Neural progenitor cell (in vitro differentiated cells): ENCODE results near the gene NNMT. TPM values are rescaled to one million over a fixed set of nuclear protein-coding genes. Genes with fewer than 3 reads are reported as not detected.

Experiments used
- DNase-seq: peaks from one replicate; pipeline ENCODE4 v3.0.0-alpha.2; 2016; ENCODE audit warnings: low spot score
- H2AFZ ChIP-seq: fragments of 200-600 bp; sonication (generic); replicated peaks from 2 replicates; pipeline ENCODE4 v1.6.1; 2016; ENCODE audit warnings: antibody characterized with exemption
- H3F3A ChIP-seq: fragments of 200-600 bp; sonication (generic); 2 replicates; pipeline ENCODE4 v1.6.1; 2016; ENCODE audit warnings: antibody characterized with exemption, low read depth
- H3K27ac ChIP-seq: fragments of 200-600 bp; sonication (generic); 2 replicates; pipeline ENCODE4 v1.5.1; 2016; ENCODE audit warnings: mild to moderate bottlenecking
- H3K27me3 ChIP-seq: fragments of 200-600 bp; sonication (generic); 2 replicates; pipeline ENCODE4 v1.6.1; 2016; ENCODE audit warnings: mild to moderate bottlenecking, moderate library complexity
- H3K36me3 ChIP-seq: fragments of 200-600 bp; sonication (generic); 2 replicates; pipeline ENCODE4 v1.5.1; 2016
- H3K4me1 ChIP-seq: fragments of 200-600 bp; sonication (generic); 2 replicates; pipeline ENCODE4 v1.6.1; 2016; ENCODE audit warnings: mixed run types
- H3K4me2 ChIP-seq: fragments of 200-600 bp; sonication (generic); 2 replicates; pipeline ENCODE4 v1.6.1; 2016
- H3K4me3 ChIP-seq: fragments of 200-600 bp; sonication (generic); 2 replicates; pipeline ENCODE4 v1.5.1; 2016
- H3K79me2 ChIP-seq: fragments of 200-600 bp; sonication (generic); 2 replicates; pipeline ENCODE4 v1.6.1; 2016; ENCODE audit warnings: low read depth
- H3K9ac ChIP-seq: fragments of 200-600 bp; sonication (generic); 2 replicates; pipeline ENCODE4 v1.6.1; 2016
- H3K9me3 ChIP-seq: fragments of 200-600 bp; sonication (generic); 2 replicates; pipeline ENCODE4 v1.5.1; 2016; ENCODE audit warnings: low read depth
- H4K20me1 ChIP-seq: fragments of 200-600 bp; sonication (generic); 2 replicates; pipeline ENCODE4 v1.6.1; 2016; ENCODE audit warnings: low read depth
- H3K27ac Mint-ChIP-seq: 3 replicates; pipeline ENCODE4 v1.8.0; 2021; ENCODE audit warnings: mixed read lengths
- H3K27me3 Mint-ChIP-seq: 2 replicates; pipeline ENCODE4 v1.8.0; 2022; ENCODE audit warnings: low read depth, mild to moderate bottlenecking, inconsistent platforms, moderate library complexity, mixed read lengths; ENCODE audit not compliant: insufficient read depth
- H3K36me3 Mint-ChIP-seq: 3 replicates; pipeline ENCODE4 v1.8.0; 2021; ENCODE audit warnings: mixed read lengths
- H3K4me1 Mint-ChIP-seq: 3 replicates; pipeline ENCODE4 v1.8.0; 2021; ENCODE audit warnings: mixed read lengths
- H3K4me3 Mint-ChIP-seq: 3 replicates; pipeline ENCODE4 v1.8.0; 2021; ENCODE audit warnings: mild to moderate bottlenecking, moderate library complexity, mixed read lengths
- H3K9me3 Mint-ChIP-seq: 3 replicates; pipeline ENCODE4 v1.8.0; 2020; ENCODE audit warnings: mixed read lengths
- CTCF ChIP-seq: fragments of 200-600 bp; sonication (generic); IDR thresholded peaks from 2 replicates; pipeline ENCODE4 v1.5.1; 2017; ENCODE audit warnings: antibody characterized with exemption, mild to moderate bottlenecking
- EZH2 ChIP-seq: fragments of 200-600 bp; sonication (generic); IDR thresholded peaks from 2 replicates; pipeline ENCODE4 v1.6.1; 2017; ENCODE audit warnings: antibody characterized with exemption, mild to moderate bottlenecking, moderate library complexity
- EZH2phosphoT487 ChIP-seq: fragments of 200-600 bp; sonication (generic); IDR thresholded peaks from 2 replicates; pipeline ENCODE4 v1.6.1; 2017; ENCODE audit warnings: antibody characterized with exemption
- total RNA-seq: library from RNA; depleted of rRNA; stranded (reverse); fragments of >200 nt; gene quantifications from 2 replicates; pipeline ENCODE4 v1.2.3, GENCODE V29; 2015; ENCODE audit warnings: low replicate concordance

The NNMT gene
- total RNA-seq, 1 donor from 2014 or later, result not detected

- Histone ChIP-seq H3K9me3 (no peaks in the 10 kb centered on the region), H3K4me2 (no peak overlapping the region), H3K27ac (no peak overlapping the region), H3K4me3 (no peak overlapping the region), H2AFZ (no peak overlapping the region), H3K79me2 (no peaks in the 10 kb centered on the region), H3F3A (no peaks in the 10 kb centered on the region), H3K4me1 (peaks cover 6% of the 10 kb centered on the region), H3K36me3 (no peaks in the 10 kb centered on the region), H3K27me3 (no peaks in the 10 kb centered on the region), H4K20me1 (no peaks in the 10 kb centered on the region), H3K9ac (no peak overlapping the region)
- Mint-ChIP-seq H3K9me3 (no peaks in the 10 kb centered on the region), H3K36me3 (no peaks in the 10 kb centered on the region), H3K4me3 (no peak overlapping the region), H3K4me1 (peaks cover 9% of the 10 kb centered on the region), H3K27ac (no peak overlapping the region), H3K27me3 (peaks cover 9% of the 10 kb centered on the region)
- DNase-seq, result no peak
- TF ChIP-seq EZH2phosphoT487 (no peak), CTCF (no peak), EZH2 (no peak)
These were observed 30.9 kb upstream of the NNMT start for GRCh38 chr11:114265122-114265878.

- H3K9ac ChIP-seq, result no peak overlapping the region
- H3K27ac Mint-ChIP-seq, result no peak overlapping the region
- no peaks in the 10 kb centered on the region for H3K9me3 Mint-ChIP-seq
- TF ChIP-seq EZH2 (no peak), CTCF (no peak)
- no peak overlapping the region for H3K4me3 Mint-ChIP-seq
- no peaks in the 10 kb centered on the region for H3K36me3 ChIP-seq
- no peaks in the 10 kb centered on the region for H3K36me3 Mint-ChIP-seq
- H3K27ac ChIP-seq, result no peak overlapping the region
- H3K4me1 Mint-ChIP-seq, result no peaks in the 10 kb centered on the region
- no peak overlapping the region for H2AFZ ChIP-seq
- H3F3A ChIP-seq, result no peaks in the 10 kb centered on the region
- H3K4me3 ChIP-seq, result no peak overlapping the region
- no peaks in the 10 kb centered on the region for H3K9me3 ChIP-seq
- no peaks in the 10 kb centered on the region for H4K20me1 ChIP-seq
- H3K27me3 ChIP-seq, result no peaks in the 10 kb centered on the region
- no peaks in the 10 kb centered on the region for H3K4me1 ChIP-seq
- no peak overlapping the region for H3K4me2 ChIP-seq
- peaks cover 5% of the 10 kb centered on the region for H3K27me3 Mint-ChIP-seq
- no peaks in the 10 kb centered on the region for H3K79me2 ChIP-seq
- DNase-seq, result no peak
These were observed 26.7 kb upstream of the NNMT start for GRCh38 chr11:114269498-114269897.

GRCh38 chr11:114270531-114271270, 25.5 kb upstream of the NNMT start:
- no peak overlapping the region for H3K4me3 Mint-ChIP-seq
- H3K36me3 Mint-ChIP-seq, result no peaks in the 10 kb centered on the region
- Histone ChIP-seq H3K36me3 (no peaks in the 10 kb centered on the region), H4K20me1 (no peaks in the 10 kb centered on the region), H3K9me3 (no peaks in the 10 kb centered on the region), H3K27me3 (no peaks in the 10 kb centered on the region), H3K79me2 (no peaks in the 10 kb centered on the region), H3F3A (no peaks in the 10 kb centered on the region), H3K4me3 (no peak overlapping the region), H2AFZ (no peak overlapping the region), H3K4me1 (no peaks in the 10 kb centered on the region), H3K27ac (no peak overlapping the region), H3K9ac (no peak overlapping the region), H3K4me2 (no peak overlapping the region)
- no peak overlapping the region for H3K27ac Mint-ChIP-seq
- TF ChIP-seq EZH2 (no peak), CTCF (no peak), EZH2phosphoT487 (no peak)
- H3K9me3 Mint-ChIP-seq, result no peaks in the 10 kb centered on the region
- H3K27me3 Mint-ChIP-seq, result peaks cover 5% of the 10 kb centered on the region
- no peaks in the 10 kb centered on the region for H3K4me1 Mint-ChIP-seq
- no peak for DNase-seq
